ENCODE measurements around the gene ING2. TPM values are rescaled to one million over a fixed set of nuclear protein-coding genes. Genes with fewer than 3 reads are reported as not detected.

The ING2 gene
- polyA plus RNA-seq, 1 donor from 2014 or later, result 27.2 TPM

DNA sequence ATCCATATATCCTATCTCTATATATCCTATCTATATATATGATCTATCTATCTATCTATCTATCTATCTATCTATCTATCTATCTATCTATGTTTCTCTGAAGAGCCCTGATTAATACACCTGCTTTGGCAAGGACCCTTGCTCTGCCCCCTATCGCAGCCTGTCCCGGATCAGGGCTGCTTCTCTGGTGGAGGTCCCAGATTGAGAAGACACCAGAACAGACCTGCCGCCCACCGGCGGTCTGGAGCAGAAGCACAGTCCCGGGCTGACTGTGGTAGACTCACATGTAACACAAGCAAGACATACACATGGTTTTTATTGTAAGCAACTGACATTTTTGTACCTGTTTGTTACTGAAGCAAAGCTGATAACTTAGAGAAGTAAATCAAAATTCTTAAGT lies 52.8 kb downstream of the ING2 start:
- Histone ChIP-seq H3K79me2 (replicated peaks; ENCODE audit: insufficient read depth, low read length) (no peaks in the 10 kb centered on the region), H3F3A (ENCODE audit: insufficient read depth, low read length, poor library complexity, severe bottlenecking) (no peaks in the 10 kb centered on the region), H3K4me3 (ENCODE audit: low read length) (no peak overlapping the region), H3K9me3 (ENCODE audit: low read length) (no peaks in the 10 kb centered on the region), H2AFZ (ENCODE audit: low read depth, low read length) (no peak overlapping the region), H3K36me3 (ENCODE audit: insufficient read depth, low read length) (no peaks in the 10 kb centered on the region), H4K20me1 (ENCODE audit: insufficient read depth) (no peaks in the 10 kb centered on the region), H3K27ac (ENCODE audit: low read length) (no peak overlapping the region), H3K27me3 (ENCODE audit: insufficient read depth, low read depth, low read length) (no peaks in the 10 kb centered on the region), H3K9me2 (ENCODE audit: insufficient read depth, low read length) (no peaks in the 10 kb centered on the region), H3K4me2 (ENCODE audit: low read length) (no peak overlapping the region), H3K9ac (ENCODE audit: low read length) (no peak overlapping the region)
- TF ChIP-seq EP300 (conservative IDR thresholded peaks at IDR 0.05; ENCODE audit: poor library complexity, severe bottlenecking), result no peak
- TF ChIP-seq SMC3 (conservative IDR thresholded peaks at IDR 0.05; ENCODE audit: poor library complexity), result no peak

DNA sequence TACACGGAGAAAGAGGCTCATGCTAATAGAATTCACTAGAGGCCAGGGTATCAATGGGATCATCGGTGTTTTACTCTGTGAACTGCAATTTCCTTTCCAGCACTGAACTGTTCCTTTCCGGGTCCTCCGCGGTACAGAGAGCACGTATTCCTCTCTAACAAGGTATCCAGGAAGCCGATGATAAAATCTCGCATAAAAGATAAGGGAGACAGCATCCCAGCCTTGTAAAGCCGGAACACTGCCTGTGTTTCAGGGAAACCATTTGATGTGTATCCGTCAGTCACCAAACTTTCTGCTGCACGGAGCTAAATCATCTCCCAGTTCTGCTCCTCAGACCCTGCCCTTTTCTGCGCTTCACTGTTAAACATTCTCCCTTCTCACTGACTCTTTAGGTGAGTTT lies 54.0 kb downstream of the ING2 start:
- no peak overlapping the region for H2AFZ ChIP-seq (ENCODE audit: low read depth, low read length)
- no peak overlapping the region for H3K4me2 ChIP-seq (ENCODE audit: low read length)
- no peak overlapping the region for H3K27ac ChIP-seq (ENCODE audit: low read length)
- TF ChIP-seq MXI1 (conservative IDR thresholded peaks at IDR 0.05; ENCODE audit: poor library complexity, severe bottlenecking) (no peak), CTCF (IDR thresholded peaks at IDR 0.05; ENCODE audit: poor library complexity, severe bottlenecking) (no peak), EP300 (conservative IDR thresholded peaks at IDR 0.05; ENCODE audit: poor library complexity, severe bottlenecking) (no peak), TAF1 (IDR thresholded peaks at IDR 0.05; ENCODE audit: low read depth) (no peak), SMC3 (conservative IDR thresholded peaks at IDR 0.05; ENCODE audit: poor library complexity) (no peak), POLR2AphosphoS5 (IDR thresholded peaks at IDR 0.05) (no peak), EZH2 (IDR thresholded peaks at IDR 0.05; ENCODE audit: borderline replicate concordance, insufficient read depth, low read length, poor library complexity, severe bottlenecking) (no peak), RAD21 (conservative IDR thresholded peaks at IDR 0.05) (no peak)
- TF ChIP-seq, protein P1, sequence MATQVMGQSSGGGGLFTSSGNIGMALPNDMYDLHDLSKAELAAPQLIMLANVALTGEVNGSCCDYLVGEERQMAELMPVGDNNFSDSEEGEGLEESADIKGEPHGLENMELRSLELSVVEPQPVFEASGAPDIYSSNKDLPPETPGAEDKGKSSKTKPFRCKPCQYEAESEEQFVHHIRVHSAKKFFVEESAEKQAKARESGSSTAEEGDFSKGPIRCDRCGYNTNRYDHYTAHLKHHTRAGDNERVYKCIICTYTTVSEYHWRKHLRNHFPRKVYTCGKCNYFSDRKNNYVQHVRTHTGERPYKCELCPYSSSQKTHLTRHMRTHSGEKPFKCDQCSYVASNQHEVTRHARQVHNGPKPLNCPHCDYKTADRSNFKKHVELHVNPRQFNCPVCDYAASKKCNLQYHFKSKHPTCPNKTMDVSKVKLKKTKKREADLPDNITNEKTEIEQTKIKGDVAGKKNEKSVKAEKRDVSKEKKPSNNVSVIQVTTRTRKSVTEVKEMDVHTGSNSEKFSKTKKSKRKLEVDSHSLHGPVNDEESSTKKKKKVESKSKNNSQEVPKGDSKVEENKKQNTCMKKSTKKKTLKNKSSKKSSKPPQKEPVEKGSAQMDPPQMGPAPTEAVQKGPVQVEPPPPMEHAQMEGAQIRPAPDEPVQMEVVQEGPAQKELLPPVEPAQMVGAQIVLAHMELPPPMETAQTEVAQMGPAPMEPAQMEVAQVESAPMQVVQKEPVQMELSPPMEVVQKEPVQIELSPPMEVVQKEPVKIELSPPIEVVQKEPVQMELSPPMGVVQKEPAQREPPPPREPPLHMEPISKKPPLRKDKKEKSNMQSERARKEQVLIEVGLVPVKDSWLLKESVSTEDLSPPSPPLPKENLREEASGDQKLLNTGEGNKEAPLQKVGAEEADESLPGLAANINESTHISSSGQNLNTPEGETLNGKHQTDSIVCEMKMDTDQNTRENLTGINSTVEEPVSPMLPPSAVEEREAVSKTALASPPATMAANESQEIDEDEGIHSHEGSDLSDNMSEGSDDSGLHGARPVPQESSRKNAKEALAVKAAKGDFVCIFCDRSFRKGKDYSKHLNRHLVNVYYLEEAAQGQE (IDR thresholded peaks at IDR 0.05; ENCODE audit: borderline replicate concordance), result no peak
- no peaks in the 10 kb centered on the region for H3K36me3 ChIP-seq (ENCODE audit: insufficient read depth, low read length)
- no peaks in the 10 kb centered on the region for H3K79me2 ChIP-seq (replicated peaks; ENCODE audit: insufficient read depth, low read length)
- H4K20me1 ChIP-seq (ENCODE audit: insufficient read depth), result no peaks in the 10 kb centered on the region
- H3K9me2 ChIP-seq (ENCODE audit: insufficient read depth, low read length), result no peaks in the 10 kb centered on the region
- H3K27me3 ChIP-seq (ENCODE audit: insufficient read depth, low read depth, low read length), result no peaks in the 10 kb centered on the region
- H3K9me3 ChIP-seq (ENCODE audit: low read length), result no peaks in the 10 kb centered on the region
- H3K4me3 ChIP-seq (ENCODE audit: low read length), result no peak overlapping the region
- H3K9ac ChIP-seq (ENCODE audit: low read length), result no peak overlapping the region
- no peaks in the 10 kb centered on the region for H3F3A ChIP-seq (ENCODE audit: insufficient read depth, low read length, poor library complexity, severe bottlenecking)

GRCh38 chr4:183561905-183562304 lies 57.0 kb downstream of the ING2 start:
- H4K20me1 ChIP-seq (ENCODE audit: insufficient read depth), result no peaks in the 10 kb centered on the region
- TF ChIP-seq EZH2 (IDR thresholded peaks at IDR 0.05; ENCODE audit: borderline replicate concordance, insufficient read depth, low read length, poor library complexity, severe bottlenecking) (no peak), POLR2AphosphoS5 (IDR thresholded peaks at IDR 0.05) (no peak), MXI1 (conservative IDR thresholded peaks at IDR 0.05; ENCODE audit: poor library complexity, severe bottlenecking) (no peak), RAD21 (conservative IDR thresholded peaks at IDR 0.05) (no peak), SMC3 (conservative IDR thresholded peaks at IDR 0.05; ENCODE audit: poor library complexity) (no peak), CTCF (IDR thresholded peaks at IDR 0.05; ENCODE audit: poor library complexity, severe bottlenecking) (no peak), TAF1 (IDR thresholded peaks at IDR 0.05; ENCODE audit: low read depth) (no peak), EP300 (conservative IDR thresholded peaks at IDR 0.05; ENCODE audit: poor library complexity, severe bottlenecking) (no peak)
- H3K36me3 ChIP-seq (ENCODE audit: insufficient read depth, low read length), result no peaks in the 10 kb centered on the region
- no peaks in the 10 kb centered on the region for H3K79me2 ChIP-seq (replicated peaks; ENCODE audit: insufficient read depth, low read length)
- H2AFZ ChIP-seq (ENCODE audit: low read depth, low read length), result no peak overlapping the region
- H3K4me3 ChIP-seq (ENCODE audit: low read length), result no peak overlapping the region
- no peaks in the 10 kb centered on the region for H3F3A ChIP-seq (ENCODE audit: insufficient read depth, low read length, poor library complexity, severe bottlenecking)
- H3K27me3 ChIP-seq (ENCODE audit: insufficient read depth, low read depth, low read length), result no peaks in the 10 kb centered on the region
- no peaks in the 10 kb centered on the region for H3K9me2 ChIP-seq (ENCODE audit: insufficient read depth, low read length)
- H3K4me2 ChIP-seq (ENCODE audit: low read length), result no peak overlapping the region
- H3K9ac ChIP-seq (ENCODE audit: low read length), result no peak overlapping the region
- no peak overlapping the region for H3K27ac ChIP-seq (ENCODE audit: low read length)
- no peaks in the 10 kb centered on the region for H3K9me3 ChIP-seq (ENCODE audit: low read length)
